H1 (cell line): ENCODE results near the gene UBE3C. TPM values are rescaled to one million over a fixed set of nuclear protein-coding genes. Genes with fewer than 3 reads are reported as not detected.

Experiments used
- BRCA1 ChIP-seq: IDR thresholded peaks from 2 replicates; pipeline ENCODE4 v1.6.1; 2012; ENCODE audit warnings: low read depth, low read length, improper control_type of control experiment
- CEBPB ChIP-seq: IDR thresholded peaks from 2 replicates; pipeline ENCODE4 v1.6.1; 2012; ENCODE audit warnings: low read depth, low read length
- CTBP2 ChIP-seq: IDR thresholded peaks from 2 replicates; pipeline ENCODE4 v1.7.0; 2011; ENCODE audit warnings: borderline replicate concordance, mild to moderate bottlenecking, moderate library complexity, mixed read lengths, low read length; ENCODE audit not compliant: insufficient read depth, insufficient read length
- JUN ChIP-seq: IDR thresholded peaks from 2 replicates; pipeline ENCODE4 v1.6.1; 2011; ENCODE audit warnings: low read depth, mild to moderate bottlenecking, improper control_type of control experiment, low read length
- POLR2A ChIP-seq, 2 experiments: IDR thresholded peaks; 1 replicate in 1 of 2; 2 replicates in 1 of 2; pipeline ENCODE4 v1.6.1; 2011; ENCODE audit warnings: low read depth in 2 of 2, low read length in 2 of 2, mild to moderate bottlenecking in 2 of 2; ENCODE audit errors: control extremely low read depth in 1 of 2
- polyA plus RNA-seq, 7 experiments: library from polyadenylated mRNA; depleted of rRNA in 3 of 7; stranded (reverse) in 5 of 7; unstranded in 2 of 7; fragments of >200 nt in 5 of 7; fragments of 200-250 nt in 2 of 7; gene quantifications; 1 replicate in 5 of 7; 2 replicates in 1 of 7; 4 replicates in 1 of 7; pipeline versions ENCODE4 v1.2.1 to v1.2.3, GENCODE V29; 2011 to 2013; ENCODE audit warnings: missing spikeins in 2 of 7, mixed read lengths in 2 of 7
- total RNA-seq: library from RNA; stranded (reverse); fragmentation: NEBNext Ultra II Directional; extraction: Animal tissue kit (Norgen Biotek cat#: 25700); gene quantifications from 2 replicates; pipeline ENCODE4 v1.2.1, GENCODE V29; 2021
- TF ChIP-seq, protein P1 (sequence below): fragments of 300-600 bp; sonication (generic); IDR thresholded peaks from 2 replicates; pipeline ENCODE4 v1.7.1; 2012; ENCODE audit warnings: low read length, moderate library complexity, mild to moderate bottlenecking, inconsistent platforms; ENCODE audit not compliant: insufficient replicate concordance

Gene UBE3C
- total and polyA plus RNA-seq, 2 of the 8 experiments (the other 6 are each of a cell fraction or from before 2014, with no cell fraction given), result 32.0 to 54.1 TPM

DNA sequence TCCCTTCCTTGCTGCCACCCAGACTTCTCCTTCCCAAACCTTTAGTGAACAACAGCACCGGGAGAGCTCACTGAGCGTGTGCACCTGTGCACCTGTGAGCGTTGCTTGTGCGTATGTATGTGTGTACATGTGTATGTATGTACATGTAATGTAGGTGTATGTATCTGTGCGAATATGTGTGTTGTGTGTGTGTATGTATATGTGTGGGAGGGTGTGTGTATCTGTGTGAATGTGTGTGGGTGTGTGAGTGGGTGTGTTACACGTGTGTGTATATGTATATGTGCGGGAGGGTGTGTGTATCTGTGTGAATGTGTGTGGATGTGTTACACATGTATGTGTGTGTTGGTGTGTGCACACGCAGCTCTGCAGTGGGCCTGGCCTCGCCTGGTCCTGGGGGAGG, 153.5 kb downstream of the UBE3C start (continued):
- TF ChIP-seq, protein P1, sequence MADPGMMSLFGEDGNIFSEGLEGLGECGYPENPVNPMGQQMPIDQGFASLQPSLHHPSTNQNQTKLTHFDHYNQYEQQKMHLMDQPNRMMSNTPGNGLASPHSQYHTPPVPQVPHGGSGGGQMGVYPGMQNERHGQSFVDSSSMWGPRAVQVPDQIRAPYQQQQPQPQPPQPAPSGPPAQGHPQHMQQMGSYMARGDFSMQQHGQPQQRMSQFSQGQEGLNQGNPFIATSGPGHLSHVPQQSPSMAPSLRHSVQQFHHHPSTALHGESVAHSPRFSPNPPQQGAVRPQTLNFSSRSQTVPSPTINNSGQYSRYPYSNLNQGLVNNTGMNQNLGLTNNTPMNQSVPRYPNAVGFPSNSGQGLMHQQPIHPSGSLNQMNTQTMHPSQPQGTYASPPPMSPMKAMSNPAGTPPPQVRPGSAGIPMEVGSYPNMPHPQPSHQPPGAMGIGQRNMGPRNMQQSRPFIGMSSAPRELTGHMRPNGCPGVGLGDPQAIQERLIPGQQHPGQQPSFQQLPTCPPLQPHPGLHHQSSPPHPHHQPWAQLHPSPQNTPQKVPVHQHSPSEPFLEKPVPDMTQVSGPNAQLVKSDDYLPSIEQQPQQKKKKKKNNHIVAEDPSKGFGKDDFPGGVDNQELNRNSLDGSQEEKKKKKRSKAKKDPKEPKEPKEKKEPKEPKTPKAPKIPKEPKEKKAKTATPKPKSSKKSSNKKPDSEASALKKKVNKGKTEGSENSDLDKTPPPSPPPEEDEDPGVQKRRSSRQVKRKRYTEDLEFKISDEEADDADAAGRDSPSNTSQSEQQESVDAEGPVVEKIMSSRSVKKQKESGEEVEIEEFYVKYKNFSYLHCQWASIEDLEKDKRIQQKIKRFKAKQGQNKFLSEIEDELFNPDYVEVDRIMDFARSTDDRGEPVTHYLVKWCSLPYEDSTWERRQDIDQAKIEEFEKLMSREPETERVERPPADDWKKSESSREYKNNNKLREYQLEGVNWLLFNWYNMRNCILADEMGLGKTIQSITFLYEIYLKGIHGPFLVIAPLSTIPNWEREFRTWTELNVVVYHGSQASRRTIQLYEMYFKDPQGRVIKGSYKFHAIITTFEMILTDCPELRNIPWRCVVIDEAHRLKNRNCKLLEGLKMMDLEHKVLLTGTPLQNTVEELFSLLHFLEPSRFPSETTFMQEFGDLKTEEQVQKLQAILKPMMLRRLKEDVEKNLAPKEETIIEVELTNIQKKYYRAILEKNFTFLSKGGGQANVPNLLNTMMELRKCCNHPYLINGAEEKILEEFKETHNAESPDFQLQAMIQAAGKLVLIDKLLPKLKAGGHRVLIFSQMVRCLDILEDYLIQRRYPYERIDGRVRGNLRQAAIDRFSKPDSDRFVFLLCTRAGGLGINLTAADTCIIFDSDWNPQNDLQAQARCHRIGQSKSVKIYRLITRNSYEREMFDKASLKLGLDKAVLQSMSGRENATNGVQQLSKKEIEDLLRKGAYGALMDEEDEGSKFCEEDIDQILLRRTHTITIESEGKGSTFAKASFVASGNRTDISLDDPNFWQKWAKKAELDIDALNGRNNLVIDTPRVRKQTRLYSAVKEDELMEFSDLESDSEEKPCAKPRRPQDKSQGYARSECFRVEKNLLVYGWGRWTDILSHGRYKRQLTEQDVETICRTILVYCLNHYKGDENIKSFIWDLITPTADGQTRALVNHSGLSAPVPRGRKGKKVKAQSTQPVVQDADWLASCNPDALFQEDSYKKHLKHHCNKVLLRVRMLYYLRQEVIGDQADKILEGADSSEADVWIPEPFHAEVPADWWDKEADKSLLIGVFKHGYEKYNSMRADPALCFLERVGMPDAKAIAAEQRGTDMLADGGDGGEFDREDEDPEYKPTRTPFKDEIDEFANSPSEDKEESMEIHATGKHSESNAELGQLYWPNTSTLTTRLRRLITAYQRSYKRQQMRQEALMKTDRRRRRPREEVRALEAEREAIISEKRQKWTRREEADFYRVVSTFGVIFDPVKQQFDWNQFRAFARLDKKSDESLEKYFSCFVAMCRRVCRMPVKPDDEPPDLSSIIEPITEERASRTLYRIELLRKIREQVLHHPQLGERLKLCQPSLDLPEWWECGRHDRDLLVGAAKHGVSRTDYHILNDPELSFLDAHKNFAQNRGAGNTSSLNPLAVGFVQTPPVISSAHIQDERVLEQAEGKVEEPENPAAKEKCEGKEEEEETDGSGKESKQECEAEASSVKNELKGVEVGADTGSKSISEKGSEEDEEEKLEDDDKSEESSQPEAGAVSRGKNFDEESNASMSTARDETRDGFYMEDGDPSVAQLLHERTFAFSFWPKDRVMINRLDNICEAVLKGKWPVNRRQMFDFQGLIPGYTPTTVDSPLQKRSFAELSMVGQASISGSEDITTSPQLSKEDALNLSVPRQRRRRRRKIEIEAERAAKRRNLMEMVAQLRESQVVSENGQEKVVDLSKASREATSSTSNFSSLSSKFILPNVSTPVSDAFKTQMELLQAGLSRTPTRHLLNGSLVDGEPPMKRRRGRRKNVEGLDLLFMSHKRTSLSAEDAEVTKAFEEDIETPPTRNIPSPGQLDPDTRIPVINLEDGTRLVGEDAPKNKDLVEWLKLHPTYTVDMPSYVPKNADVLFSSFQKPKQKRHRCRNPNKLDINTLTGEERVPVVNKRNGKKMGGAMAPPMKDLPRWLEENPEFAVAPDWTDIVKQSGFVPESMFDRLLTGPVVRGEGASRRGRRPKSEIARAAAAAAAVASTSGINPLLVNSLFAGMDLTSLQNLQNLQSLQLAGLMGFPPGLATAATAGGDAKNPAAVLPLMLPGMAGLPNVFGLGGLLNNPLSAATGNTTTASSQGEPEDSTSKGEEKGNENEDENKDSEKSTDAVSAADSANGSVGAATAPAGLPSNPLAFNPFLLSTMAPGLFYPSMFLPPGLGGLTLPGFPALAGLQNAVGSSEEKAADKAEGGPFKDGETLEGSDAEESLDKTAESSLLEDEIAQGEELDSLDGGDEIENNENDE, result no peak
- TF ChIP-seq CTBP2 (no peak), BRCA1 (no peak), CEBPB (no peak), JUN (no peak), POLR2A (IDR thresholded peaks at IDR 0.05; ENCODE audit: control extremely low read depth in 1 of 2, low read depth in 2 of 2, low read length in 2 of 2) (no peak)
- TF ChIP-seq, all 59 proteins: peak for 0
